OCI-LY7 (cell line): ENCODE results near the gene CNTN6. TPM values are rescaled to one million over a fixed set of nuclear protein-coding genes. Genes with fewer than 3 reads are reported as not detected.

ENCODE experiments used
- BruUV-seq: library from RNA; stranded (reverse); fragments of 400-500 nt; replicated peaks from 2 replicates; lab custom pipeline; 2021; lab: Mats Ljungman, UMichigan
- CTCF ChIA-PET: fragments of 300-600 bp; sonication (Branson Sonifier 250); formaldehyde crosslinking; loops from one replicate; lab custom pipeline; 2022; ENCODE audit warnings: antibody characterized with exemption; ENCODE audit not compliant: unreplicated experiment; lab: Charles Lee
- POLR2A ChIA-PET: fragments of 300-600 bp; sonication (Branson Sonifier 250); formaldehyde crosslinking; loops from one replicate; lab custom pipeline; 2022; ENCODE audit warnings: antibody characterized with exemption; lab: Charles Lee
- DNase-seq: peaks from one replicate; pipeline ENCODE4 v3.0.0-alpha.2; 2015; ENCODE audit warnings: low spot score
- H2AFZ ChIP-seq: fragments of 200-600 bp; sonication (generic), shearing (Covaris generic); 2 replicates; pipeline ENCODE4 v1.6.1; 2014; ENCODE audit warnings: mild to moderate bottlenecking, antibody characterized with exemption, low read length, moderate library complexity
- H3K27ac ChIP-seq: fragments of 200-600 bp; sonication (generic); 2 replicates; pipeline ENCODE4 v1.5.1; 2014; ENCODE audit warnings: mixed run types, low read depth, mild to moderate bottlenecking, moderate library complexity, low read length, inconsistent platforms; ENCODE audit not compliant: poor library complexity, severe bottlenecking
- H3K36me3 ChIP-seq: fragments of 200-600 bp; sonication (generic); 2 replicates; pipeline ENCODE4 v1.6.1; 2014; ENCODE audit warnings: mild to moderate bottlenecking, antibody characterized with exemption, low read length, moderate library complexity, mixed read lengths; ENCODE audit not compliant: insufficient read depth
- H3K4me1 ChIP-seq: fragments of 200-600 bp; sonication (generic); 2 replicates; pipeline ENCODE4 v1.5.1; 2014; ENCODE audit warnings: mild to moderate bottlenecking, low read length; ENCODE audit not compliant: insufficient read depth, poor library complexity, severe bottlenecking
- H3K4me2 ChIP-seq: fragments of 200-600 bp; sonication (generic); 2 replicates; pipeline ENCODE4 v1.6.1; 2014; ENCODE audit warnings: mild to moderate bottlenecking, low read length
- H3K4me3 ChIP-seq: fragments of 200-600 bp; sonication (generic); 2 replicates; pipeline ENCODE4 v1.5.1; 2014; ENCODE audit warnings: mild to moderate bottlenecking, low read depth, low read length; ENCODE audit not compliant: poor library complexity, severe bottlenecking
- H3K79me2 ChIP-seq: fragments of 200-600 bp; sonication (generic); 2 replicates; pipeline ENCODE4 v1.6.1; 2016; ENCODE audit warnings: low read depth, mild to moderate bottlenecking, low read length, moderate library complexity, mixed read lengths; ENCODE audit not compliant: insufficient read depth
- H3K9me2 ChIP-seq: fragments of 200-600 bp; sonication (generic); 2 replicates; pipeline ENCODE4 v1.6.1; 2016; ENCODE audit warnings: mild to moderate bottlenecking, low read length, mixed read lengths; ENCODE audit not compliant: insufficient read depth
- H3K9me3 ChIP-seq: fragments of 200-600 bp; sonication (generic); 2 replicates; pipeline ENCODE4 v1.6.1; 2014; ENCODE audit warnings: mild to moderate bottlenecking, mixed run types, low read length, mixed read lengths
- H4K20me1 ChIP-seq: fragments of 200-600 bp; sonication (generic); 2 replicates; pipeline ENCODE4 v1.6.1; 2014; ENCODE audit warnings: mild to moderate bottlenecking, antibody characterized with exemption, low read length, moderate library complexity, mixed read lengths; ENCODE audit not compliant: insufficient read depth
- CTCF ChIP-seq: fragments of 200-600 bp; sonication (generic); conservative IDR thresholded peaks from 2 replicates; pipeline ENCODE4 v1.5.1; 2014; ENCODE audit warnings: mild to moderate bottlenecking, antibody characterized with exemption, low read length, moderate library complexity, mixed read lengths
- EZH2phosphoT487 ChIP-seq: fragments of 200-600 bp; sonication (generic); IDR thresholded peaks from 2 replicates; pipeline ENCODE4 v1.6.1; 2018; ENCODE audit warnings: low read depth, borderline replicate concordance, mild to moderate bottlenecking, mixed run types, antibody characterized with exemption, low read length, moderate library complexity, mixed read lengths
- intact Hi-C: fragments of 100-400 bp; cut with micrococcal nuclease; formaldehyde crosslinking; loops from one replicate; pipeline ENCODE4 v1.10.0; 2022; ENCODE audit not compliant: unreplicated experiment
- total RNA-seq, 2 experiments: library from RNA; depleted of rRNA in 1 of 2; stranded (reverse); fragments of >200 nt in 1 of 2; shearing (Covaris generic) in 1 of 2; gene quantifications; 2 replicates each; pipeline ENCODE4 v1.2.3, GENCODE V29; 2014 to 2022

The CNTN6 gene
- total RNA-seq, 2 experiments from 2014 or later = not detected

GRCh38 chr3:1195947-1196346 lies 103.1 kb downstream of the CNTN6 start:
- ChIA-PET CTCF (no interaction called here), POLR2A (no interaction called here)
- intact Hi-C loops = no loop called here
- TF ChIP-seq CTCF (no peak), EZH2phosphoT487 (no peak)
- H3K9me2 ChIP-seq = no peaks in the 10 kb centered on the region
- H3K4me3 ChIP-seq = no peak overlapping the region
- H3K4me1 ChIP-seq = no peaks in the 10 kb centered on the region
- H3K9me3 ChIP-seq = no peaks in the 10 kb centered on the region
- no peak overlapping the region for H3K27ac ChIP-seq
- no peak overlapping the region for H3K4me2 ChIP-seq
- BruUV-seq = no TSS peak
- no peaks in the 10 kb centered on the region for H3K79me2 ChIP-seq
- DNase-seq = no peak
- H2AFZ ChIP-seq = no peak overlapping the region
- H4K20me1 ChIP-seq = no peaks in the 10 kb centered on the region
- H3K36me3 ChIP-seq = no peaks in the 10 kb centered on the region

- H3K9me3 ChIP-seq = no peaks in the 10 kb centered on the region
- CTCF ChIA-PET = no interaction called here
- DNase-seq = no peak
- H3K4me2 ChIP-seq = no peak overlapping the region
- no peak overlapping the region for H3K27ac ChIP-seq
- no peak overlapping the region for H2AFZ ChIP-seq
- POLR2A ChIA-PET = no interaction called here
- no peaks in the 10 kb centered on the region for H3K4me1 ChIP-seq
- H3K36me3 ChIP-seq = no peaks in the 10 kb centered on the region
- H4K20me1 ChIP-seq = no peaks in the 10 kb centered on the region
- no peak overlapping the region for H3K4me3 ChIP-seq
- intact Hi-C loops = no loop called here
- no TSS peak for BruUV-seq
- no peaks in the 10 kb centered on the region for H3K9me2 ChIP-seq
- TF ChIP-seq CTCF (no peak), EZH2phosphoT487 (no peak)
- H3K79me2 ChIP-seq = no peaks in the 10 kb centered on the region
These were observed 104.2 kb downstream of the CNTN6 start for GRCh38 chr3:1197051-1197450.

GRCh38 chr3:1200371-1200770 lies 107.5 kb downstream of the CNTN6 start:
- H3K9me3 ChIP-seq = no peaks in the 10 kb centered on the region
- BruUV-seq = no TSS peak
- no peaks in the 10 kb centered on the region for H3K9me2 ChIP-seq
- ChIA-PET CTCF (no interaction called here), POLR2A (no interaction called here)
- H3K4me1 ChIP-seq = no peaks in the 10 kb centered on the region
- H3K4me3 ChIP-seq = no peak overlapping the region
- H3K36me3 ChIP-seq = no peaks in the 10 kb centered on the region
- TF ChIP-seq EZH2phosphoT487 = no peak
- intact Hi-C loops = no loop called here
- H3K79me2 ChIP-seq = no peaks in the 10 kb centered on the region
- no peak for DNase-seq
- no peak overlapping the region for H2AFZ ChIP-seq
- H3K27ac ChIP-seq = no peak overlapping the region
- no peaks in the 10 kb centered on the region for H4K20me1 ChIP-seq
- no peak overlapping the region for H3K4me2 ChIP-seq
